Hippocampal formation (tissue), 2 donors: ENCODE results near the gene KIF1A.
"Not testable (repeated sequence)": the region's sequence is repeated elsewhere in the genome, so short reads cannot be mapped to it uniquely, and the experiment has no call there.

Experiments used
- DNase-seq, 2 donors: peaks; one replicate each; lab custom pipeline; 2025; lab: John Stamatoyannopoulos, UW

The KIF1A gene

GRCh38 chr2:240848900-240849680 lies 29.1 kb upstream of the KIF1A start:
- DNase-seq, result no peak

GRCh38 chr2:240847817-240848216 lies 27.8 kb upstream of the KIF1A start:
- DNase-seq, result no peak

DNA sequence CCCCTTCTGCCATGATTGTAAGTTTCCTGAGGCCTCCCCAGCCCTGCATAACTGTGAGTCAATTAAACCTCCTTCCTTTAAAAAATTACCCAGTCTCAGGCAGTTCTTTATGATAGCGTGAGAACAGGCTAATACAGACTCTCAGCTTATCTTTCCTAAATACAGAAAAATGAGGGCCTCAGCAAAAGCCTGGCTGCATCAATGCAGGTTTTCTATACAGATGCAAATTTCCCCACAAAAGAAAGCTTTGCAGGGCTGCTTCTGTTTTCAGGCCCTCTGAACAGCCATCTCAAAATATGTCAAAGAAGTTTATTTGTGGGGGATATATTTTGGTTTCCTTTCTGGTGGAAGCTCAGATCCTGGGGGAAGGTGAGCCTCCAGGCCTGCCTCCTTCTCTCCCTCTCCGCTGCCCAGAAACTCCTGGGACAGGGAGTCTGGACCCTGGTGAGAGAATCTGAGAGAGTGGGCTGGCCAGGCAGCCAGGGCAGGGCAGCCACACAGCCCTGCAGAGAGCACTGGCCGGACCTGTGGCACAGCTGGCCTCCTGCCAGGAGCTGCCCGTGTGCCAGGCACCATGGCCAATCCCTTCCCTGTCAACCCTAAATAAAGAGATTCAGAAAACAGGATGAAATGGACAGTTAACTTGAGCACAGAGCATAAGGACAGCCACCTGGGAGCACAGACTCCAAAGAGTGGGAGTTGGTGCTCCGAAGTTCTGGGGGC lies 27.0 kb upstream of the KIF1A start:
- no peak for DNase-seq

DNA sequence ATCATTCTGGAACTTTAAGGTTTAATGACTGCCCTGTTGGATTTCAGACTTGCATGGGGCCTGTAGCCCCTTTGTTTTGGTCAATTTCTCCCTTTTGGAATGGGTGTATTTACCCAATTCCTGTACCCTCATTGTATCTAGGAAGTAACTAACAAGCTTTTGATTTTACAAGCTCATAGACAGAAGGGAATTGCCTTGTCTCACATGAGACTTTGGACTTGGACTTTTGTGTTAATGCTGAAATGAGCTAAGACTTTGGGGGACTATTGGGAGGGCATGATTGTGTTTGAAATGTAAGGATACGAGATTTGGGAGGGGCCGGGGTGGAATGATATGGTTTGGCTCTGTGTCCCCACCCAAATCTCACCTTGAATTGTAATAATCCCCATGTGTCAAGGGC lies 26.3 kb upstream of the KIF1A start:
- not testable (repeated sequence) for DNase-seq

- peak; percentile 55 to 70 for DNase-seq
These were observed 20.5 kb upstream of the KIF1A start for GRCh38 chr2:240840435-240841060.

GRCh38 chr2:240839152-240840143 lies 19.4 kb upstream of the KIF1A start:
- no peak for DNase-seq

- DNase-seq, result no peak
These were observed 17.6 kb upstream of the KIF1A start for GRCh38 chr2:240837621-240838020.

DNA sequence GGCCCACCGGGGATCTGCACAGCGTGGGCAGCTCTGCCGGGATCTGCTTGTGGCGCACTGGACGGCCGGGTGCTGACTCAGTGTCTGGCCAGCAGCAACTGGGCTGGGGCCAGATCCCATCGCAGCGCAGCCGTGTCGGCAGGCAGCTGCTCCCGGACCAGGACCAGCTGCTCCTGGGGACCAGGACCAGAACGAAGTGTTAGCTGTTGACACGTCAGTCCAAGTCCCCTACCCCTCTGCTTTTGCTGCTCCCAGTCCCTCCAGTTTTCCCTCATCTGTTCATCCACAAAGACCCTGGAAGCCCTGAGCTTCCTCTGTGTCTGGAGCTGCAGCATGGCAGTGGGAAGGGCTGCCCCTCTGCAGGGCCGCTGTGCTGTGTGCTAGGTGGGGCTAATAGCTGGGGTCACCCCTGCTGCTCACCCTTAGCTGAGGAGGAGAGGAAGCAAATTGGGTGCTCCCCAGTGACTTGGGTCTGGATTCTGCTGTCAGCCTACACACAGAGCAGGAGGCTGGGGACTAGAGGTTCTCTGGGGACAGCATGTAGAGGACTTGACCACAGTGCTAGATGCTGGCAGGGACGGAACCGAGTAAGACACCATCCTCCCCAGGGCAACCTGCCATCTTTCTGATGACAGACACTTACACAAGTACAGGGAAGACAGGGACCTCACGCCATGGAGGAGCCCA lies 16.9 kb upstream of the KIF1A start:
- peak; percentile 35 to 48 for DNase-seq

DNA sequence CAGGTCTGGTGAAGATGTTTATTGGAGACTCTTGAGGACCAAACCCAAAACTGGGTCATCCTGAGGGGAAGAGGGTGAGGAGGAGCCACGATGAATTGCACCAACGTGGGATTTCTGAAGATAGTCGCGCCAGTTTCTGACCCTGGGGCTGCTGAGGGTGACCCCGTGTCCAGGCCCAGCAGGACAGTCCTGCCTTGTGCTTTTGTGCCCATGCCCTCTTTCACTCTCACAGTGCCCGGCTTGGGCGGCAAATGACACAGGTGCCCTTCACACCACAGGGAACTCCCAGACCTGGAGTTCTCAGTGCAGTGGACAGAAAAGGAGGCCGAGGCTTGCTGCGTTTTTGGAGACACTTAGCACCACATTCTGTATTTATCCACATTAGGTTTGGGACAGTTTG lies 15.5 kb upstream of the KIF1A start:
- DNase-seq, result no peak

DNA sequence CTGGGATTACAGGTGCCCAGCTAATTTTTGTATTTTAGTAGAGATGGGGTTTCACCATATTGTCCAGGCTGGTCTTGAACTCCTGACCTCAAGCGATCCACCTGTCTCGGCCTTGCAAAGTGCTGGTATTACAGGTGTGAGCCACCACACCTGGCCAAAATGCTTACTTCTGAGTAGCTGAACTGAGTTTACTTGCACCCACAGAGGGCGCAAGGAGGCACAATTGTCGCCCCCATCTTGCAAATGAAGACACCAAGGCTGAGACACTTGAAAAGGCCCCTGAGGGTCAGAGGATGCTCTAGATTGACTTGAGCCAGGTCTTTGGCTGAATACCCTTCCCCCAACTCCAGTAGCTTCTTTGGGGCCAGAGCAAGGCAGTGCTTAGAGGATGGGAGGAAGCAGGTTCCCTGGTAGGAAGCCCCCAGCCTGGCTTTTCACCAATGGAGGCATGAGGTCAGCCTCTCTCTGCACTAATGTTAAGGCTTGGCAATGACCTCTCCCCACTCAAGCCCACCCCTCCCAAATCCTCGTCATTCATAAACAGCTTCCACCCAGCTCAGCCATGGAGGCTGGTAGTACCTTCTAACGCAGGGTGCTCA lies 14.5 kb upstream of the KIF1A start:
- DNase-seq, result no peak

DNA sequence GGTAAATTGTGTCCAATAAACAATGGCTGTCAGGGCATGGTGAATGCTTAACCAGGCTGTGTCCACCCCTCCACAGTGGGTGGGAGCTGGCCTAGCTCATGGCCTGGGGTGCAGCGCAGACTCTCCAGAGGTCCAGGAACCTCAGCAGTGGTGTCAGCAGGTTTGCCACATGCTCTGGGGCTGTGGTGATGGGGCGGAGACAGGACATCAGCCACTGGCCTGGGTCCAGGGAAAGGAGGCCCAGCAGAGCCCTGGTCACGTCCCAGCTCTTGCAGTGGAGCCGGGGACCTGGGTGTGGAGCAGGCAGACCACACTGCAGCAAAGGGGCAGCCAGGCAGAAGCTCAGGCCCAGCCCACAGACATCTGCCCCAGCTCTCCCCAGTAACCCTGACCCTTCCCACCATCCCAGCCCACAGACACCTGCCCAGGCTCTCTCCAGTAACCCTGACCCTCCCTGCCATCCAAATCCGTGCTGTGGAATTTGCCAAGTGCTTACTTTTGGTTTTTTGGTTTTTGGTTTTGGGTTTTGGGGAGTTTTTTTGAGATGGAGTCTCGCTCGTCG lies 13.8 kb upstream of the KIF1A start:
- DNase-seq, result no peak

DNA sequence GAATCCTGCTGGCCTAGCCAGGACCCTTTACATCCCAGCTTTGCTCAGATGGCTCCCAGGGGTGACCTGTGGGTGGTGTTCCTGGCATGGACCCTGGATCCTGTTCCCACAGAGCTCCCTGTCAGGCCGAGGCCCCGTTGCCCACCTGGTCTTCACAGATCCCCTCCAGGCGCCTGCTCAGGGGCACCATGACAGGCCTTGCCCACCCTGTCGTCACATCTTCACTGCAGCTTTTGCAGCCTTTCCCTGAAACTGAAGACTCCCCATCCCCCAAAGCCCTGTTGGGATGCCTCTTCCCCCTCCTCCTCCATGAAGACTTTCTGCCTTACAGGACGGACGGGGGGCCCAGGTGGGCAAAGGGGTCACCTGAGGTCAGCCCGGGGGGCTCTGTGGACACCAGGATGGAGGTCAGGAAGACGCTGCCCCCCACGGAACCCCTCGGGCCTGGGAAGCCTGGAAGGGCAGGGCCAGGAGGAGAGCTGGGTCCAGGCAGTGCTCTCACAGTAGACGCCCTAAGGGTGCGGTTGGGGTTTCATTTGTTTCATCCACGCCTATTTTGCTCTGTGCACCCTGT lies 13.0 kb upstream of the KIF1A start:
- no peak for DNase-seq

DNA sequence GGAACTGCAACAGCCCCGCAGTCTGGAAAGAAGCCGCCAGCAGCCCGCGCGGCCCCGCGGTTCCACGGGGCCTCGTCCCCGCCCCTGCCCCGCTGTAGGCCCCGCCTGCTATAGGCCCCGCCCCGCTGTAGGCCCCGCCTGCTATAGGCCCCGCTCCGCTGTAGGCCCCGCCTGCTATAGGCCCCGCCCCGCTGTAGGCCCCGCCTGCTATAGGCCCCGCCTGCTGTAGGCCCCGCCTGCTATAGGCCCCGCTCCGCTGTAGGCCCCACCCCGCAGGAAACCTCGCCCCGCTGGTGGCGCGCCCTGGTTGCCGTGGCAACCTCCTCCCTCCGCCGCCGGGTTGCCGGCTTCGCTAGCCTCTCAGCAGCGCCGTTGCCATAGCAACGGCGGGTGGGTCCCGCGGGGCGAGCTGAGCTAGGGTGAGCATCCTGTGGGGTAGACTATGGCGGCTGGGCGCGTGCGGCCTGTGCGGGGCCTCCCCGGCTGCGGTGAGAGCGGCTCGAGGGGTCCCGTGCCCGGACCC lies 12.2 kb upstream of the KIF1A start:
- peak; percentile 84 to 93 for DNase-seq

DNA sequence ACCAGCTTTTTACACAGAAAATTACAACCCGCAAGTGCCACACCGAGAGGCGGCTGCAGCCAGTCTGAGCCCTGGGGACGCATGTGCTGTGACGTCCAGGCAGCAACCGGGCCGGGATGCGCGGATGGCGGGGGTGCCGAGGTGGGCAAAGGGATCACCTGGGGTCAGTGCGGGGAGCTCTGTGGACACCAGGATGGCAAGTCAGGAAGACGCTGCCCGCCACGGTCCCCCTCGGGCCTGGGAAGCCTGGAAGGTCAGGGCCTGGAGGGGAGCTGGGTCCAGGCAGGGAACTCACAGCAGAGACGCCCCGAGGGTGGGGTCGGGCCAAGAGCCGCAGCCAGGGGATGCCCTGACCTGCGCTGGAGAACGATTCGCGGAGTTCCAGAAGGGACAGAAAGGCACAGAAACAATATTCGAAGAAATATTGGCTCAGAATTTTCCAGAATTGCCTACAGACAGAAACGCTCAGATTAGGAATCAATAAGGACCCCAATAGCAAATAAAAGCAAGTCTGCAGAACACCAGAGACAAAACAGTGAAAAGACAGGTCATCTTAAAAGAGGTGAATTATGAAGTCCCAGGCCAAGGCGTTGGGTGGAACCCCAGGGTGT lies 11.7 kb upstream of the KIF1A start:
- no peak for DNase-seq

GRCh38 chr2:240825476-240825875 lies 5.5 kb upstream of the KIF1A start:
- DNase-seq, result no peak

DNA sequence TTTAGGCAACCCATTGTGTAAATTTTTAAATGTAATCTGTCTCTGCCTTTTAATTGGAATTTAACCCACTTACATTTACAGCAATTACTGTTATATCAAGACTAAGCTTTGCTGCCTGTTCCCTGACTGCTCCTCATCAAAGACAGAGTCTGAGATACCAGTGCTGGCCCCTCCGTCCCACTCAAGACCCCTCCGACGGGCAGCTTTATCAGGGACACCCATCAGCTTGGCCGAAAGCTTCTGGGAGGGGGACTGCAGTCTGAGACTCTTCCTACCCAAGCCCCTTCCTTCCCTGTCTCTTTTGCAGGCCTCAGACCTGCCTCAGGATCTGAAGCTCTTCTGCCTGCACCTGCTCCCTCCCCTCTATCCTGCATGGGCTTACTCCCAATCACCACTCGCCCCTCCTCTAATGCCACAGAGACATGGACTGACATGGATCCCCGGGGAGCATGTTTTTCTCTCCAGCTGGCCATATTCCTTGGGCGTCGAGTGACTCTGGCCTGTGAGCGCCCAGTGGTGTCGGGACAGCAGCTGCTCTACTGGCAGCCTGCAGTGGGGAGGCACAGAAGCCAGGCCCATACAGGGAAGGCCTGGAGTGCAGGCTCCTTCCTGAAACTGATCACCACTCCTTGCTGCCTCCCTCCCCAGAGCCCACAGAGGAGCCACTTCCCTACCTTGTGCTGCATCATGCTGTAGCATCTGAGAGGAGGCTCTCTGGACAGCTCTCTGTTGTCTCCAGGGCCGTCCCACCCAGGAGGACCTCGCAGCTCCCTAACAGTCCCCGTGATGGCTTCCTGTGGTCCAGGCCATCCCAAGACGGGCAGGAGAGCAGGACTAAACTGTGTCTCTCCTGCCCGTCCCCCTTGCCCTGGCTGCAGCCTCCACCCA lies 3.7 kb upstream of the KIF1A start:
- no peak for DNase-seq

DNA sequence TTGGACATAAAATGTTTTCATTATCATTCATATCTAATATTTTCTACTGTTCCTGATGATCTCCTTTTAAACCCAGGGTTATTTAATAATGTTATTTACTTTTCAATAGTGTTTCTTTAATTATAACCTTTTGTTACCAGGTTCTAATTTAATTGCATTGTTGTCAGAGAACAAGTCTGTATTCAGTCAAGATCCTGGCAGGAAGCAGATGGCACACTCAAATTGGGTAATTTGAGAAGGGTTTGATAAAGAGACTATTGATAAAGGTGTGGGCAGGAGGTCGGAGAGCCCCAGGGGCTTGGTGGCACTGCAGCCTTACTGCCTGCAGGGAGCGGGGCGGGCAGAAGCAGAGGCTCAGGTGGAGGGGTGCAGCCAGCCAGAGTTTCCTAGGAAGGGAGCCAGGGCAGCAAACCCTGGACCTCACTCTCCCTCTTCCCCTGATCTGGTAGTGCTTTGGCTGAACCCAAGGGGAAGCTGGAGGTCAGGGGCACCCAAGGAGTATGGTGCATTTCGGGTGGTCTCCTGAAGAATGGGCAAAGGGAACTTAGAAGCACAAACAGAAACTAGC lies 2.3 kb upstream of the KIF1A start:
- no peak for DNase-seq

- no peak for DNase-seq
These were observed 1.4 kb upstream of the KIF1A start for GRCh38 chr2:240821429-240821778.
